Epithelial cell of esophagus (primary cell): ENCODE data around the gene CYP27A1.

Experiments used
- DNase-seq: peaks from one replicate; pipeline ENCODE4 v3.0.0; 2010; ENCODE audit warnings: low read depth
- H3K4me3 ChIP-seq: 2 replicates; pipeline ENCODE4 v1.5.1; 2011; ENCODE audit warnings: mild to moderate bottlenecking, low read length, control low read depth
- CTCF ChIP-seq: IDR thresholded peaks from 2 replicates; pipeline ENCODE4 v1.5.1; 2011; ENCODE audit warnings: low read depth, mild to moderate bottlenecking, low read length, control low read depth, inconsistent platforms; ENCODE audit not compliant: insufficient read depth; ENCODE audit errors: missing control alignments

The CYP27A1 gene

GRCh38 chr2:218824004-218824403 lies 42.1 kb downstream of the CYP27A1 start:
- H3K4me3 ChIP-seq = no peak overlapping the region
- DNase-seq = no peak
- no peak for TF ChIP-seq CTCF

- H3K4me3 ChIP-seq = no peak overlapping the region
- TF ChIP-seq CTCF = no peak
- no peak for DNase-seq
Measured at GRCh38 chr2:218826791-218827190, 44.8 kb downstream of the CYP27A1 start.

- TF ChIP-seq CTCF = no peak
- no peak for DNase-seq
- no peak overlapping the region for H3K4me3 ChIP-seq
Measured at GRCh38 chr2:218827701-218828476, 45.9 kb downstream of the CYP27A1 start.

- no peak for DNase-seq
- TF ChIP-seq CTCF = no peak
- no peak overlapping the region for H3K4me3 ChIP-seq
Measured at GRCh38 chr2:218828477-218828778, 46.5 kb downstream of the CYP27A1 start.

- no peak overlapping the region for H3K4me3 ChIP-seq
- peak; percentile 26 for DNase-seq
- TF ChIP-seq CTCF = no peak
Measured at GRCh38 chr2:218829868-218830451, 48.0 kb downstream of the CYP27A1 start.

GRCh38 chr2:218830526-218831306 lies 48.8 kb downstream of the CYP27A1 start:
- no peak overlapping the region for H3K4me3 ChIP-seq
- TF ChIP-seq CTCF = no peak
- DNase-seq = no peak
